OCI-M2 (cell line): ENCODE measurements around the gene ZNG1A.
"Not testable (repeated sequence)": the region's sequence is repeated elsewhere in the genome, so short reads cannot be mapped to it uniquely, and the experiment has no call there.

Experiments
- DNase-seq: peaks from one replicate; lab custom pipeline; 2025; ENCODE audit not compliant: unreplicated experiment; lab: John Stamatoyannopoulos, UW

The ZNG1A gene

DNA sequence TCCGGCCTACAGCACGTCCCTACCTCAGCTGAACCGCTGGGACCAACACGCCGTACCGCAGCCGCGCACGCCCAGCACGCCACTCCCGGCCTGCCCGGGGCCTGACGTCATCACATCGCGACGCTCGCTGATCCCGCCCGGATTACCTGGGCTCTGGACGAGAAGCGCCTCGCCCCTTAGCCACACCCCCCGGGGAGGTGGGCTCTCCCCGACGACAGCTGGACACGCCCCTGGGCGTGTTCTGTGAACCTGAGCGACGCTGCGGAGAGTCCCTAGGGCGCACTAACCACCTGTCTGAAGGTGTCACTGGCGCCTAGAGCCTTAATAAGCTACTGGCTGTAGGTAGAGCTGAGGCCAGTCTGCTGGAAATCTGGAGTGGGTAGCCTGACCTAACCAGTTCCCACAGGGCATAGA lies at the start of gene ZNG1A:
ZNG1A (minus strand) TSS at position 87 of the 414 bp plus-strand sequence. CDS start 87 bp downstream, outside the sequence.
- DNase-seq, result not testable (repeated sequence)

DNA sequence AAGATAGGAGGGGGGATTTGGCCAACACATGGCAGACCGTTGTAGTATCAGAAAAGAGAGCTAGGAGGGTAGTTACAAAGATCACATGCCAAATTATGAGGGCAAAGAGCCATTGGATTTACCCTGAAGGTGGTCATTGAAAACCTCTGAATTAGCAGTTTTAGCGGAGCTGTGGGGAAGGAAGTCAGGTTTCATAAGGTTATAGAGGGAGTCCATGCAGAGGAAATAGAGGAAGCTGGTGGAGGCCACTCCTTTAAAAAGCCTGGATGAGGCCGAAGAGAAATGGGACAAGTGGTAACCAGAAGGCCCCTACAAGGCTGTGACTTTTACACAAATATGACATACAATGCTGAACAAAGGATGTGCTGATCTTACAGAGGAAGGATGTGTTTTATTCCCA lies 49.0 kb upstream of the ZNG1A start:
- DNase-seq, result no peak

DNA sequence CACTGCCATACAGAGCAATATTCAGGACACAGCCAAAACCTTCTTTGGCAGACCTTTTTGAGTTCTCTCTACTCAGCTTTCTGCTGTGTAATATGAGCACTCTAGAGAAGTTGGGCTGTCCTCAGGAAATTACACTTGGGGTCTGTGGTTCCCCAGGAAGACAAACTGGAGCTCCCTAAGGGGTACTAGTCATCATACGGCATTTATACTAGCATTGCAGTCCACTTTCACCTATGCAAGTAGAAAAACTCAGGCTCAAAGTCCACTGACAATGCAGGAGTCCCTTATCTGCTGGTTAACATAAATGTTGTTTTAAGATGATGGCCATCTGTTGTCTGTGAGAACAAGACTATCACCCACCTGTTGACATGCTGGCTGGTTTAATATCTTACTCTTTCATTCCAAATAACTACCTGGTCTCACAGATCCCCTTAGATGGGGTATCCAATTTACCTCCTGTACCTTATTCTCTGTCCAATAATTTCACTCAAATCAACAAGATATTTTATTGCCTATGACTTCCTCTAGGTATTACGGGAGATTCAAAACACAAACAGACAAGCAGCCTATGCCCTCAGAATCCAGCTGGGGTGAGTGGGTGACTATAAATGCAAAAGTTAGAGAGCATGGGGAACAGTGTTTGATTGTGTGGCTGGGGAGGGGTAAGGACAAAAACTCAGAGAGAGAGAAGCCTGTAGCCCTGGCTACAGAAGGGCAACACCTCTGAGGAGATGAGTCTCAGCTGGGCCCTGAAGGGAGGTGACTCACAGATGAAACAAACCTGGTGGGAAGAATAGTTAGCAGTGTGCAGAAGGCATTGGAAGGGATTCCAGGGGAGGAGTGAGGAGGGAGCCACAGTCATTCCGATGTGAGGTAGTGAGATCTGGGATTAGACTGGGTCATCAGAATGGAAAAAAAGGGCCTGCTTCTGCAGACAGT lies 46.0 kb upstream of the ZNG1A start:
- DNase-seq, result no peak

DNA sequence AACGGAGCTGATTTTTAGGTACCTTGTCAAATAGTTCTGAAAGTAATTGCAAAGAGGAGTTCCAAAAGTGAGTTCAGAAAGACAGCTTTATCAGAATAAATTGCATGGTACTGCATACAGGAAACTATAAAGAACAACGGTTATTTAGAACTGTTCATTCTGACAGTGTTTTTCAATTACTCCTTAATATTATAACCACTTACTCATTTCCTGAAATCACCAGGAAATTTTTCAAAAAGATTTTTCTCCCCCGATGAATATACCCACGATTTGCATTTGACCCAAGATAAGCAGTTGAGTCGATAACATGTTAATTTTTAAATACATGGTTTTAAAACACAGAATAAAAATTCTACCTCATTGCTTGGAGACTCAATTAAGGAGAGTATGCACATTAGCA lies 45.2 kb upstream of the ZNG1A start:
- no peak for DNase-seq

DNA sequence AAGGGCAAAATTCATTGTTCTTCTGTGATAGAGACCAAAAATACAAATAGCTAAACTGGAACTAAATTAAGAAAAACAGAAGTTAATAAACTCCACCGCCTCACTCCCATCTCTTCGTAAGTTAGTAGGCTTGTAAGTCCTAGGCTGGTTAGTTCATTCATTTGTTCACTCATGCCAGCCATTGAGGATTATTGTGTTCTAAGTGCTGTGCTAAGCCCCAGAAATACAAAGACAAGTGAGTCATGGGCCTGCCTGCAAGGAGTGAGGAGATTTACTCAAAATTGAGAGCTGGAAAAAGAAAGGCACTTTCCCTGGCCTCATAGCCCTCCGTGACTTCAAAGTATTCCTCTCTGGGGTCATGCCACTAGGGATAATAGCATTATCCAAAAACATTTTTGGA lies 44.3 kb upstream of the ZNG1A start:
- no peak for DNase-seq

DNA sequence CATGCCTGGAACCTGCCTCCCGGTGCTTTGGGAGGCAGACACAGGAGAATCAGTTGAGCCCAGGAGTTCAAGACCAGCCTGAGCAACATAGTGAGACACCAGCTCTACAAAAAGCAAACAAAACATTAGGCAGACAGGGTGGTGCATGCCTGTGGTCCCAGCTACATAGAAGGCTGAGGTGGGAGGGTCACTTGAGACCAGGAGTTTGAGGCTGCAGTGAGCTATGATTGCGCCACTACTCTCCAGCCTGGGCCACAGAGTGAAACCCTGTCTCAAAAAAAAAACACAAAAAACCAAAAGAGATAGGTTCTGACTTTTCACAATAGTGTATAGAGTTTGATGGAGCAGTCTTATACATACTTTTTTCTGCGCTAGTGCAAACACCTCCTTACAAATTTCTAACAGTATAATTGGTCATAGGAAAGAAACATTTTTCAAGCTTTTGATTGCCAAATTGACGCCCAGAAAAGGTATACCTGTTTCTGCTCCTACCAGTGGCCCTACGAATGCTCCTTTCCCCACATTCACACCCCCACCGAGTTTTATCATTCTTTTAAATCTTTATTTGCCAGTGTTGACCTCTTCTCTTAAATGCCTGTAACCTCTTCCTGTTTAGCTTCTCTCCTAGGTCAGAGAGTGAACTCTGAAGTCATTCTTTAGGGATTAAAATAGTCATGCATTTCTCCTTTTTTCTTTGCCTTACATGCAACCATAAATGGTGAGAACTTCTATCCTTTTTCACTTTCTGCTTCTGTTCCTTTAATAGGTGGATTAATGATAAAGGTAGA lies 43.3 kb upstream of the ZNG1A start:
- no peak for DNase-seq

DNA sequence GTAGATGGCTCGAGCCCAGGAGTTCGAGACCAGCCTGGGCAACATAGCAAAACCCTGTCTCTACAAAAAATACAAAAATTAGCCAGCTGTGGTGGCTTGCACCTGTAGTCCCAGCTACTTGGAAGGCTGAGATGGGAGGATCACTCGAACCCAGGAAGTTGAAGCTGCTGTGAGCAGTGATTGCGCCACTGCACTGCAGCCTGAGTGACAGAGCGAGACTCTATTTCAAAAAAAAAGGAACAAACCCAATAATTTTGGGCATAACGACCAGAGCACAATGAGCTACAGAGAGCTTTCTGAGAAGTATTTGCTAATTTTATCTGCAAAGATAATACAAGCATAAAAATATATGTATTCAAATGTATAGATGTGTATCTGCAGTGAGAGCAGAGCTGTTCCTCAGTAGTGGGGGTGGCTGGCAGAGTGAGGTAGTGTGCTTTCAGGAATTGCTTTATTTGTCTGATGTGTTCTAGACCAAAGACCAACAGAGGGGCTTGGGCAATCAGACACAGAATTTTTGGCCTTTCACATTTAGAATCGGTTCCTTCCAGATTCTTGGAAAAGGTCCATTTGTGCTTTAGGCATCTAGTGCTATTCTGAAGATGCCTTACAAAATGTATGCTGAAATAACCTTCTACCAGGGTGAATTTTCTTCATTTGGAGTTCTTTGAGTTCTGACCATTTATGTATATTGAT lies 41.0 kb upstream of the ZNG1A start:
- DNase-seq, result no peak

DNA sequence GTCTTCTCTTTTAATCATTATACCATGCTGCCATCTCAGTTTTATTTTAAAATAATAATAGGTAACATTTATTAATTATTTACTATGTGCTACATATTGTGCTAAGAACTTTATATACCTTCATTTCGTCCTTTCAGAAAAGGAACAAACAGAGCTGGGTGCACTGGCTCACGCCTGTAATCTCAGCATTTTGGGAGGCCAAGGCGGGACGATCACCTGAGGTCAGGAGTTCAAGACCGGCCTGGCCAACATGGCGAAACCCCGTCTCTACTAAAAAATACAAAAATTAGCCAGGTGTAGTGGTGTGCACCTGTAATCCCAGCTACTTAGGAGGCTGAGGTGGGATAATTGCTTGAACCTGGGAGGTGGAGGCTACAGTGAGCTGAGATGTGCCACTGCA lies 40.2 kb upstream of the ZNG1A start:
- DNase-seq, result not testable (repeated sequence)

DNA sequence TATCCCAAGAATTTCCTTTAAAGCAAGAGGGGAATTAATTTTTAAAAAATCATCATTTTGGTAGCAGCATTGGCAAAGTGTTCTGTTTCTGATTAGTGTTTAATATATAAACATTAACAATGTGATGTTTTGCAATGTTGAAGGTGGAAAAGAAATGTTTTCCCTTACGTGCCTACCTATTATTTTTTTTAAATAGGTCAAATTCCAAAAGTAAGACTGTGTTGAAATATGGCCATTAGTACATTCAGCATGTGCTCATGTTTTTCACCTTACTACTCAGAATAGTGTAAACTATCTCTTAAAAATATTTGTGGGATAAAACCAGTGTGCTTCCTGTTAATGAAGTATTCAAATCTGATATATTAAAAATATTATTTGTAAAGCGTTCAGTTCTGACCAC lies 39.1 kb upstream of the ZNG1A start:
- no peak for DNase-seq

DNA sequence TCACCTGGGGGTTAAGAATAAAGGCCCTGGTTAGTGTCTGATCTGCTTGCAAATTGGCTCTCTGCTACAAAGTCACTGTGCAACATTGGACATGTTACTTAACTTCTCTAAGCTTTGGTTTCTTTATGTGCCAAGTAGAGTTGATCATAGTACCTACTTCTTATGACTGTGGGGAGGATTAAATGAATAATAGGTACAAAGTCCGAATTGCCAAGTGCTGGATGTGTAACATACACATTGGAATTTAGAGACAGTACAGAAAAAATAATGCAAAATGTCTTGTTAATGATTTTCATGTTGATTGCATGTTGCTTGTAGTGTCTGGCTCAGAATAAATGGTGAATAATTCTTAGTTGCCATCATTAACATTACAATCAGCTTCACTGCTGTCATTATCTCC lies 38.0 kb upstream of the ZNG1A start:
- no peak for DNase-seq

DNA sequence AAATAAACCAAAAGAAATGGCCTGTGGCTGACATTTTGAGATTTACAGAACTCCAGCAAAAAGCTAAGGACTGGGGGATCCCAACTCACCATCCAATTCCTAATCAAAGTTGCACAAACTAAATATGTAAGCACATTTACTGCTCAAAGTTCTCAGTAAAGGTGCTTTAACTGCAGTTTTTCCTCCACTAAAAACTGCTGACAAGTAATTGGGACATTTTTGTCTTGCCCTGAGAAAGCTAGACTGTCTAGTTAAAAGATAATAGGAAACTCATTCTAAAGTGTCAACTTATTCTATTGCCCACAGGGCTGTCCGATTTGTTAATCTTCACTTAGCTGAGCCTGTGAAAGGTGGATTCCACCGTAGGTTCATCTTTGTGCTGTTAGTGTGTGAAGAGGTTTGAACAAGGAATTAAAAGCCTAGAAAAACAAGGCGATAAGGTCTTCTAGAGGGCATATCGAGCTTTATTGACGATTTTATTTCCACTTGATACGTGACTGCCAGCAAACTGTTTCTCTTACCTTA lies 36.8 kb upstream of the ZNG1A start:
- DNase-seq, result no peak

DNA sequence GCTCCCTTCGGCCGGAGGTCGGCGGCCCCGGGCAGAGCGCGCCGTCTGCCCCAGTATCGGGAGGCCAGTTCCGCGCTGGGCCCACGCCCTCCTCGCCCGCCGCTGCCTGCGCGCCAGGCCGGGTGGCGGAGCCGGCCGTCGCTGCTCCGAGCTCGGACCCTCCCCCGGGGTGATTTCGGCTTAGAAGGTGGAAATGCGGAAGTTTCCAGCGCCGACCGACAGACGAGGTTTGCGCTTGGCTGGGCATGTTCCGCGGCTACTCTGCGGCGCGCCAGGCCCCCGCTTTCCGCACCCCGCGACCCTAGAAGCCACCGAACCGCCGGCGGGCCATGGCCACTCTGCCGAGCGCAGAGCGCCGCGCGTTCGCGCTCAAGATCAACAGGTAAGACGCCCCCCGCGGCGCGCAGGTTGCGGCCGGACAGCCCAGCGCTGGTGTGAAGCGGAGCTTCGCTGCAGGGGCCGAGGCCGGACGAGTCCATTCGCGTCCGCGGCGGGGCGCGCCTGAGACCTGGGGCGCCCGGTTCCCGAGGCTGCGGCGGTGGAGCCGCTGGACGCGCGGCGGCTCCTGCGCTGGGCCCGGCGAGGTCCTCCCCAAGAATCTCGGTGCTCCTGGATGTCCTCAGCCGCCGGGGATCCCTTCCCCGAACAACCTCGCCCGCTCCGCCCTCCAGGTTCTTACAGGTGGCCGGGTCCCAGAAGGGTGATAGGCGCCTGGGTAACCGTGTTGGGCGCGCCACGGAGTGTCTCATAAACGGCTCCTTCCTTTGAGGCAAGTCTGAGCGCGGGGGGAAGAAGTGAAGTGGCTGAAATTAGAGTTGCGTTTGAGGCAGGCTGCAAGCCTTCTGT lies 36.0 kb upstream of the ZNG1A start, which contains the start of gene DOCK8:
DOCK8 (plus strand) TSS at position 218 of the 846 bp plus-strand sequence; CDS start at position 330, 112 bp downstream.
- DNase-seq, result no peak

DNA sequence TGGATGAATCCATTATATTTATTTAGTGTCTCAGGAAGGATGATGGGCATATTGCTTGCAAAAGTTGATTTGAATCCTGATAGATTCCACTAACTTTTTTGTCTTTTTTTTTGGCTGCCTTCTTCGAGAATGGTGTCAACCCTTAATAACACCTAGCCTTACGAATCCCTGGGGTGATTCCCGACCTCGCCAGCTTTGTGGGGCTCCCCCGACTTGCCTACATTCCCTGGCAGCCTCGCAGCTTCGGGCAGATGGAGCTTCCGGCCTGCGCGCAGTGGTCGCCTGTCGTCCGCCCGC lies 35.4 kb upstream of the ZNG1A start:
- DNase-seq, result no peak

DNA sequence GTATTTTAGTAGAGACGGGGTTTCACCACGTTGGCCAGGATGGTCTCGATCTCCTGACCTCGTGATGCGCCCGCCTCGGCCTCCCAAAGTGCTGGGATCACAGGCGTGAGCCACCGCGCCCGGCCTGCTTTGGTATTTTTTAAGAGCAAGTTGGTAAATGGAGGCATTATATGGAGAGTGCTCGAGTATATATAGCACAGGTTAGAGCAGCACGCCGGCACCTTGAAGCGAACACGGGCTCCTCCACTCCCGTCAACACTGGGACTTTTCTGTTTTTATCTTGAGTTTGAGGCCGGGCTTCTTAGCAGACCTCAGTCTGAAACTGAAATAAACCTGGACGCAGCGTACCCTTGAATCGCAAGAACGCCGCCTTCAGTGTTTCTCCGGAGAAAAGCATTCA lies 35.0 kb upstream of the ZNG1A start:
- DNase-seq, result not testable (repeated sequence)

DNA sequence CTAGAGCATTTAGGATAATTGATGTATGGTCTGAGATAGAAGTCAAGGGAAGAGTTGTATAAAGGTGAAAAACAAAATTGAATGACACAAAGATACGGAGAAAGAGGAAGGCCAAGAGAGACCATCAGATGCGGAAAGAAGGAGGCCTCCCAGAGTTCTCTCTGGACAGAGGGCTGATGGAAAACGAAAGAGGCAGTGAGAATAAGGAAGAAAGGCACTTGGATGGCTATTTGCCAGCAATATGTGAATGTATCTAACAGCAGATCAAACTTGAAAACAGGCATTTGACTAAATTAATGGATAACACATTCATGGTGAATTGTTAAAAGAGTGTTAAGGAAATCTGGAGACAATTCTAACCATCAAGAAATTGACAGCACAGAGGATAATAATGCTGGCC lies 33.4 kb upstream of the ZNG1A start:
- DNase-seq, result no peak

DNA sequence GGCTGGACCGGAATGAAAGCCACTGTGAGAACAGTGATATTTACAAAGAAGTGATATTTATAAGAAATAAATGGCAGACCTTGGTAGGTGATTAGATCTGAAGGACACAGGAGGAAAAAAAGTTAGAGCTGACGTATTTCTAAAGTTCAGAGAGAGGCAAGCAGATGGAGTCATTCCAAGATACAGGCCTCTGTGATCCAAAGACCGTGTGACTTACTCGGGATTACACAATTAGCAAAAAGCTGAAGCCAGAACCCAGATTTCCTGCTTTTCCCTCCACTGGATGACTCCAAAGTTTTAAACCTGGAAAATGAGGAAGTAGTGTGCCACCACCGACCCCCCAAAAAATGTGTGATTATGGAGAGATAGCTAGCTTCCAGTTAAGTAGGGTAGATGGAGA lies 32.7 kb upstream of the ZNG1A start:
- DNase-seq, result no peak

DNA sequence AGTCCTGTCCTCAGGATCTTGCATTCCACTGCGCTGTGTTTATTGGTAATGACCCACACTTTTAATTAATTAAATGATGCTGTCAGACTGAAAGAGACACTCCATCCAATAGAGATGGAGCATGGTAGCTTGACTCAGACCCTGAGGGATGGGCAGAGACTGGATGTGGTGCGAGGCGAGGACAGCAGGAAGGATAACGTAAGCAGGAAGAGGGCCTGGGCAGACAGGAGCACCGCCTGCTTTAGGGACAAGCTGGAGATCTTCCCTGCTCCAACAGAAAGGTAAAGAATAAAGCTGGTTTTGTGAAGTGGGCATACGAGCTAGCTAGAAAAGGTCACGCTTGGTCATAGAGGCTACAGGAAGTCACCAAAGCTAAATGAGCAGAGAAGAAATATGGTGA lies 32.2 kb upstream of the ZNG1A start:
- DNase-seq, result no peak

DNA sequence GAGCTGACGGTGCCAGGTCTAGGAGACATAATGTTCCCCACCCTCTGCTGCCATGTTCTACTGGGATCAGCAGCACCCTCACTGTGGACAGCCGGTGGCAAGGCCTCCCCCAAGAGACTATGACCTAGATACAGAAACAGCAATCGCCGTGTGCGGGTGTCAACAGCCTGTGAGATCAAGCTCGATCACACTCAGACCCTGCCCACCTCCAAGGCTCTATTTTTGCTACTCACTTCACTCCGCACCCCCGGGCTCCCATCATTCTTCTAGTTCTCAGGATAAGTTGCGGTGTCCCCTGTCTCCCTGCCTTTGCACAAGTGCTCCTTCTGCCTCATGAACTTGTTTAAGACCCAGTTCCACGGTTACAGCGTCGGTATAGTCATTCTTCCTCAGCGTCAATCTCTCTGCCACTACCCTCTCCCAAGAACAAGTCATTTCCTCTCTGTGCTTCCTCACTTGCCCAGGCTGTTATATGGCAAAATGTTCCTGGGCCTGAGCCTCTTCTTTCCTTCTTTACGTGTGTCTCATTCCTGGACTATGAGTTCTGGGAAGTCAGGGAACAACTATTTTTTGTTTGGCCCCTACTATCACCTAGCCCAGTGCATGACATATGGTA lies 30.4 kb upstream of the ZNG1A start:
- no peak for DNase-seq

DNA sequence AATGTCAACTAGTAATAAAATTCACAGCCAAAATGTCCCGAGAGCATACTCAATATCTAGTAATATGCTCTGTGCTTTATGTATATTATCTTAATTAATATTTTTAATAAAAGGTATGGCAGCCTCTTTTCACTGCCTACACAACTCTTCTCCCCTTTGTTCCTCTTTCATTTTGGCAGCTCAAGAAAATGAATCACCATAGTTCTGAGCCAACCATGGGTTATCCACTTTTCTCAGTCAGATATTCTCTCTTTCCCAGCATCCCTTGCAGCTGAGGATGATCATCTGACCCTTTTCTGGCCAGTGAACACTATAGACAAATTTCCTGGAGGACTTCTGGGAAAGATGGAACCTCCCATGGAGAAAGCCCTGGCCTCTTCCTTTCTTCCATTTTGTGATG lies 27.6 kb upstream of the ZNG1A start:
- no peak for DNase-seq

DNA sequence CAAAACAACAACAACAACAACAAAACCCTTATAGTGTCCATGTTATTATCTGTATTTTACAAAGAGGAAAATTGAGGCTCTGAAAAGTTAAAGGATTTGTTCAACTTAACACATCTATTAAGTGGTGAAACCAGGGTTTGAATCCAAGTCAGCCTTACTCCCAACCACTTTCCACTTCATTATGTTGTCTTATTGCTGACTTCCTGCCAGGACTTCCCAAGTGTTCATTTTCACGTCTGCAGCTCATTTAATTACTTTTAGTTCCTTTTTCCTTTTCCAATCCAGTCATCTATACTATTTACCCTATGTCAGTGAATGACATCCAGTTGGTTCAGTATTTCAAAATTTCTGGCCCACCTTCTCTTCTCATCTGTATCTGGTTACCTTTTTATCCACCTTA lies 20.7 kb upstream of the ZNG1A start:
- DNase-seq, result not testable (repeated sequence)
